ENCODE data around the gene MTTP. TPM values are rescaled to one million over a fixed set of nuclear protein-coding genes. Genes with fewer than 3 reads are reported as not detected.

Gene MTTP
- total RNA-seq, 1 experiment from 2014 or later, result 0.37 TPM

DNA sequence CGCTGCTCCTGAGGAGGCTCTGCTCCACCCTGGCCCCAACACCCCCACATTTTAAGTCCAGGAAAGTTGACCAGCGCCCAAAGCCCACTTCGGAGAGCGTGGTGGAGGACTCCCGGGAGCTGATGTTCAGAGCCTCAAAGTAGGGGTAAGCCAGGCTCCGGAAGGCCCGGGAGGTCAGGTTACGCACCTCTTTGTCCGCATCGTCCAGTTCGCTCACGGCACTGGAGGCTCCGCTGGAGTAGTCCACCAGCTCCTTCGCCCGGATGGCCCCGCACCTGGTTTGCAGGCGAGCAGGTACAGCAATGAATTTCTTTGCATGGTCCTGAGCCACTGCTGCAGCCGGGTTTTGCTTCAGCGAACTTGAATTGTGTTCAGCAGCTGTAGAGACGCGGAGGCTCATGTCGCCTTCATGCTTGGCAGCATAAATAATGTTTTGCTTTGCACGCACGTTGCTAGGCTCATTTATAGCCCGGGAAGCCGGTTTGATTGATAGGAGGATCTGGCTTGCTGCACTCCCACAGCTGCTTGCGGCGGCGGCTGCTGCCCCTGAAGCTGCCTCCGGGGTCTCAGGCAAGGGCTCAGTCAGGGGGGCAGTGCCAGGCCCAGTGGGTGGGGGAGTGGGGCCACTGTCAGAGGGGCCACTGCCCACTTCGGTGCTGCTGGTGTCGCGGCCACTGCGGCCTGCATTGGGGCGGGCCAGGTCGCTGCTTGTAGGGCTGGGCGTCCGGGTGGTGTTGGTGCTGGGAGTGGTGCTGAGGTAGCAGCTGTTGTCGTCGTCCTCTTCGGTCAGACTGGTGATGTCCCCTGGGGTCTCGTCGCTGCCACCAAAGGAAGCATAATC, 78.2 kb downstream of the MTTP start:
- DNase-seq (ENCODE audit: low read depth, low spot score), result no peak
- in situ Hi-C loops (cut with HindIII; ENCODE audit: low pct_unique_long_range_greater_than_20kb, low sequenced_read_pairs), result no loop called here

DNA sequence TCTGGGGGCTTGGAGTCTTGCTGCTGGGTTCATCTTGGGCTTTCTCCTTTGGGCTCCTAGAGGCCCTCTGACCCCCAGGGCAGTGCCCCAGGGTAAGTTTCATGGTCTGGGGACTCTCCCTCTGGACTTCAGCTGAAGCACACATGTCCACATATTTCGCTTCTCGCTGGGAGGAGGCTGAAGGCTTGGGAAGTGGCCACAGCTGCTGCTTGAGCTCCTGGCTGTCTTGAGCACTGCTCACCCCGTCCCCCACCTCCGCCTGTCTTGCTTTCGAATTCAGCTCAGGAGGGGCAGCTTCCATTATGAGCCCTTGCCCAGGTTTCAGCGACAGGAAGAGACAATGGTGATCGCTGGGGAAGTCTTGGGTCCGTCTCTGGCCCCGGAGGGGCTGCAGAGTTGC, 79.3 kb downstream of the MTTP start:
- no peak for DNase-seq (ENCODE audit: low read depth, low spot score)
- in situ Hi-C loops (cut with HindIII; ENCODE audit: low pct_unique_long_range_greater_than_20kb, low sequenced_read_pairs), result no loop called here

- in situ Hi-C loops (cut with HindIII; ENCODE audit: low pct_unique_long_range_greater_than_20kb, low sequenced_read_pairs), result no loop called here
Measured at GRCh38 chr4:99654361-99654761, 79.7 kb downstream of the MTTP start.

GRCh38 chr4:99655308-99656081, 80.9 kb downstream of the MTTP start:
- in situ Hi-C loops (cut with HindIII; ENCODE audit: low pct_unique_long_range_greater_than_20kb, low sequenced_read_pairs), result no loop called here
- peak; percentile 73 for DNase-seq (ENCODE audit: low read depth, low spot score)

More at GRCh38 chr4:99654361-99654761, 79.7 kb downstream of the MTTP start:
- DNase-seq (ENCODE audit: low read depth, low spot score), result peak; percentile 39

- in situ Hi-C loops (cut with HindIII; ENCODE audit: low pct_unique_long_range_greater_than_20kb, low sequenced_read_pairs), result no loop called here
- no peak for DNase-seq (ENCODE audit: low read depth, low spot score)
Measured at GRCh38 chr4:99657798-99658197, 83.2 kb downstream of the MTTP start, which contains the start of gene C4orf54. TSS of gene C4orf54 (minus strand) at chr4:99657828. CDS start at chr4:99654648, 3,180 bp downstream.

- DNase-seq (ENCODE audit: low read depth, low spot score), result no peak
- in situ Hi-C loops (cut with HindIII; ENCODE audit: low pct_unique_long_range_greater_than_20kb, low sequenced_read_pairs), result no loop called here
Measured at GRCh38 chr4:99658666-99659065, 84.0 kb downstream of the MTTP start.

DNA sequence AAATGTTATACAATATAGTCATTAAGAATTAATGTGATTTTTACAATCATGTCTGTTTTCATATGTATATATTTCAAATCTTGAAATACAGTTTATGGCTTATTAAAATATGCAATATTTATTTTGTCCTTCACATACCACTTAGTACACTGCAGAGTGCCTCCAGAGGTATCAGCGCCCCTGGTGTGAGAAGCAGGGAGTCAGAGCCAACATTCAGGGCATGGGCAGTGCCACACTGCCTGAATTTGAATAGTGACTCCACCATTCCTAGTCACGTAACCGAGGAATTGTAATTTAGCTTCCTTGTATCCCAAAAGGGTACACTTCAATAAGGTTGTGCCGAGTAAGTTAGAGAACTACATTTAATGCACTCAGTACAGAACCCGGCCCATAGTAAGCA, 87.3 kb downstream of the MTTP start:
- no peak for DNase-seq (ENCODE audit: low read depth, low spot score)
- in situ Hi-C loops (cut with HindIII; ENCODE audit: low pct_unique_long_range_greater_than_20kb, low sequenced_read_pairs), result no loop called here

GRCh38 chr4:99664716-99665115, 90.1 kb downstream of the MTTP start:
- in situ Hi-C loops (cut with HindIII; ENCODE audit: low pct_unique_long_range_greater_than_20kb, low sequenced_read_pairs), result no loop called here

GRCh38 chr4:99665983-99666382, 91.4 kb downstream of the MTTP start:
- in situ Hi-C loops (cut with HindIII; ENCODE audit: low pct_unique_long_range_greater_than_20kb, low sequenced_read_pairs), result no loop called here
- DNase-seq (ENCODE audit: low read depth, low spot score), result no peak

More at GRCh38 chr4:99664716-99665115, 90.1 kb downstream of the MTTP start:
- DNase-seq (ENCODE audit: low read depth, low spot score), result no peak

GRCh38 chr4:99668472-99668871, 93.8 kb downstream of the MTTP start:
- no peak for DNase-seq (ENCODE audit: low read depth, low spot score)
- in situ Hi-C loops (cut with HindIII; ENCODE audit: low pct_unique_long_range_greater_than_20kb, low sequenced_read_pairs), result no loop called here

- in situ Hi-C loops (cut with HindIII; ENCODE audit: low pct_unique_long_range_greater_than_20kb, low sequenced_read_pairs), result no loop called here
- no peak for DNase-seq (ENCODE audit: low read depth, low spot score)
Measured at GRCh38 chr4:99669084-99669483, 94.5 kb downstream of the MTTP start.

DNA sequence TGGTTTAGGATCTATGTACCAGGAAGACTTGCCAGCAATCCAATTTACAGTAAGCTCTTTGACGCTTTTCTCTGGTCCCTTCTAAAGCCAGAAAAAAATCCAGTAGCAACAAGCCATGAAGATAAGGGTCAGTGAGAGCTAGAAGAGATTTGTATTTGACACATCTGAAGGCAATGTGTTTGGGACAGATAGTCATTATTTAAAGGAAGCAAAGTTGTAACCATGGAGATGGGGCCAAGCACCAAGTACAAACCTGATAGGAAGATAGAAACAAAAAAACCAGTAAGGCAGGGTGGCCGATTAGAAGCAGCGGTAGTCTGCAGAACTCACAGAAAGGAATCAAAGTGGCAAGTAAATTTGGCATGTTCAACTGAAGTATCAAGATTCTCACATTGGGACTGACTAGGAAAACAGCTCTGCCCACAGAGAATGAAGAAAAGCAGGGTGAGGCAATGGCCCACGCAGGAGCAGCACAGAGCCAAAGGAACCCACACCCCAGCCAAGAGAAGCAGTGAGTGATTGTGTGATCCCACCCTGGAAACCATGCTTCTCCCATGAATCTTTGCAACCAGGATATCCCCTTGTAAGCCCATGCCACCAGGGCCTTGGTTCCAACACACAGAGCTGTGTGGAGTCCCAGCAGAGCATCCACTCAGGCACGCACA, 95.9 kb downstream of the MTTP start:
- in situ Hi-C loops (cut with HindIII; ENCODE audit: low pct_unique_long_range_greater_than_20kb, low sequenced_read_pairs), result no loop called here
- no peak for DNase-seq (ENCODE audit: low read depth, low spot score)

Other genes starting within 250 kb of the MTTP start
- not detected in 2 replicates for gene ADH1C, start 222.1 kb upstream of the MTTP start, total RNA-seq (2014; rRNA removed; shearing (Covaris generic))
- gene ADH7, start 139.5 kb upstream of the MTTP start, total RNA-seq (2014; rRNA removed; shearing (Covaris generic)), result not detected in 2 replicates
- not detected in 2 replicates for gene C4orf17, start 63.8 kb upstream of the MTTP start, total RNA-seq (2014; rRNA removed; shearing (Covaris generic))
- 8.4 and 9.0 TPM in 2 replicates for gene TRMT10A, start 10.8 kb upstream of the MTTP start, total RNA-seq (2014; rRNA removed; shearing (Covaris generic))
- 0.08 and 0.13 TPM in 2 replicates for gene C4orf54, start 83.0 kb downstream of the MTTP start, total RNA-seq (2014; rRNA removed; shearing (Covaris generic))
- gene DAPP1, start 242.0 kb downstream of the MTTP start, total RNA-seq (2014; rRNA removed; shearing (Covaris generic)), result not detected in 2 replicates

All from SK-MEL-5 (cell line).